Activated CD4-positive, alpha-beta T cell treated with anti-CD3 and anti-CD28 coated beads for 36 hours (primary cell): ENCODE measurements around the gene VIM. TPM values are rescaled to one million over a fixed set of nuclear protein-coding genes. Genes with fewer than 3 reads are reported as not detected.
"Not testable (repeated sequence)": the region's sequence is repeated elsewhere in the genome, so short reads cannot be mapped to it uniquely, and the experiment has no call there.

Experiments used
- ATAC-seq: fragments of 200-7000 bp; cut with Tn5 transposase; one replicate; pipeline ENCODE4 v1.10.0; 2021; ENCODE audit warnings: mild to moderate bottlenecking, moderate library complexity
- CTCF ChIA-PET: fragments of 350-600 bp; sonication (Branson Sonifier 250); formaldehyde crosslinking; loops from one replicate; lab custom pipeline; 2021; ENCODE audit warnings: antibody characterized with exemption; lab: Charles Lee
- POLR2A ChIA-PET: fragments of 350-600 bp; sonication (Branson Sonifier 250); formaldehyde crosslinking; loops from one replicate; lab custom pipeline; 2021; ENCODE audit warnings: antibody characterized with exemption, inconsistent platforms; lab: Charles Lee
- DNase-seq: peaks from one replicate; pipeline ENCODE4 v3.0.0-alpha.2; 2020
- H3K27ac Mint-ChIP-seq: one replicate; pipeline ENCODE4 v1.8.0; 2021; ENCODE audit warnings: mixed read lengths
- H3K27me3 Mint-ChIP-seq: one replicate; pipeline ENCODE4 v1.8.0; 2021; ENCODE audit warnings: mixed read lengths
- H3K36me3 Mint-ChIP-seq: one replicate; pipeline ENCODE4 v1.8.0; 2021; ENCODE audit warnings: low read depth, mixed read lengths
- H3K4me1 Mint-ChIP-seq: one replicate; pipeline ENCODE4 v1.8.0; 2021; ENCODE audit warnings: mixed read lengths
- H3K4me3 Mint-ChIP-seq: one replicate; pipeline ENCODE4 v1.8.0; 2021; ENCODE audit warnings: mild to moderate bottlenecking, moderate library complexity, mixed read lengths
- H3K9me3 Mint-ChIP-seq: one replicate; pipeline ENCODE4 v1.8.0; 2021; ENCODE audit warnings: low read depth, mixed read lengths
- intact Hi-C, 2 experiments: fragments of 100-400 bp; cut with DNase I in 1 of 2; cut with micrococcal nuclease in 1 of 2; formaldehyde crosslinking; loops; one replicate each; pipeline versions ENCODE4 v1.14.2 to v1.15.1; 2022 to 2024; cut with DNase I, micrococcal nuclease
- total RNA-seq, 2 experiments: library from RNA; stranded (reverse); gene quantifications; one replicate each; pipeline ENCODE4 v1.2.3, GENCODE V29; 2021

Gene VIM
- total RNA-seq, 2 experiments from 2014 or later = 334 to 396 TPM

DNA sequence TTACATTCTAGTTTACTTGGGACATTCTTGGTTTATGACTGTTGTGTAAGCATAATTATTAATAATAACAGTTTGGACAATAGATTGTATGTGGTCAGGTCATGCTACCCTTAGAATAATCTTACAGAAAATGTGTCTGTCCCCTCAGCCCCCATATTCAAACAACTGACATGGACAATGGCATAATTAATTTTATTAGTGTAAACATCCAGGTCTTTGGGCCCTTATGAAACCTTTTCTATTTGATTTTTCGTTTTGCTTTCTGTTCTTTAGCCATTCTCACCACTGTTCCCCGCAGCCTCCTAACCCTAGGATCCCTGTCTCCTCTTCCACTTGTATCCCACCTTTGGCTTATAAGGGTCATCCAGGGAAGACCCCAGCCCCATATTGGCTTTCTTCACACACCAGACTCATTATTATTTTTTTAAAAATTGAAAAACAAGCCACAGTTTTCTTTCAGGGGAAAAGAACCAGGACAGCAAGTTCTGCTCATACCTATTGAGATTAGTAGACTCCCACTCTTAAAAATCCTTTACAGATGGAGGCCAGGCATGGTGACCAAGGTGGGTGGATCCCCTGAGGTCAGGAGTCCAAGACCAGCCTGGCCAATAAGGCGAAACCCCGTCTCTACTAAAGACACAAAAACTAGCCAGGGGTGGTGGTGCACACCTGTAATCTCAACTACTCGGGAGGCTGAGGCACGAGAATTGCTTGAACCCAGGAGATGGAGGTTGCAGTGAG is 11.5 kb downstream of the VIM start:
- intact Hi-C loops = no loop called here
- CTCF ChIA-PET = no interaction called here
- H3K27ac Mint-ChIP-seq = no peak overlapping the region
- POLR2A ChIA-PET = no interaction called here
- peaks cover 28% of the 10 kb centered on the region for H3K36me3 Mint-ChIP-seq
- no peaks in the 10 kb centered on the region for H3K27me3 Mint-ChIP-seq
- no peaks in the 10 kb centered on the region for H3K9me3 Mint-ChIP-seq
- H3K4me1 Mint-ChIP-seq = peaks cover 23% of the 10 kb centered on the region
- H3K4me3 Mint-ChIP-seq = no peak overlapping the region
- DNase-seq (no peak), ATAC-seq (no peak)

- ATAC-seq (no peak), DNase-seq (no peak)
- POLR2A ChIA-PET = no interaction called here
- CTCF ChIA-PET = no interaction called here
- intact Hi-C loops = no loop called here
- Mint-ChIP-seq H3K9me3 (no peaks in the 10 kb centered on the region), H3K27ac (no peak overlapping the region), H3K27me3 (no peaks in the 10 kb centered on the region), H3K36me3 (peaks cover 23% of the 10 kb centered on the region), H3K4me3 (no peak overlapping the region), H3K4me1 (peaks cover 17% of the 10 kb centered on the region)
Observed at GRCh38 chr10:17240096-17240495, 12.1 kb downstream of the VIM start.

DNA sequence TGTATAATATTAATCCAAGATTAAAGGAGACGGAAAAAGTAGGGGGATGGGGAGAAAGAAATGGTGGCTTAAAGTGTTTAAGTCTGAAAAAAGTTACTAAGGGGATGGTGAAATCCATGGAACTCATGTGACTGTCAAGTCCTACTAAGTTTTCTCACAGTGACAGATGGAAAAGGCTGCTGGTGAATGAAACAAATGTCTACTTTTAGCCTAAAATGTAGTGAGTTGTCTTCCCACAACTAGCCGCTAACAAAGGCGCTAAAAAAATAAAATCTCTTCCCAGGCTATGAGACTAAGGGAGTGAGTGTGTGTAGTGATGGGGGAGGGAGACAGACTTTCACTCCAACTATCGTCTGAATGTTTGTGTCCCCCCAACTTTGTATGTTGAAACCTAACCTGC is 12.6 kb downstream of the VIM start:
- Mint-ChIP-seq H3K4me1 (peaks cover 13% of the 10 kb centered on the region), H3K27me3 (no peaks in the 10 kb centered on the region), H3K4me3 (no peak overlapping the region), H3K36me3 (peaks cover 17% of the 10 kb centered on the region), H3K27ac (no peak overlapping the region), H3K9me3 (no peaks in the 10 kb centered on the region)
- ATAC-seq (no peak), DNase-seq (no peak)
- CTCF ChIA-PET = interaction anchor here (1.1 kb wide), 1 partner anchor 11 kb away, joined by 4 read pairs; no protein-coding TSS in a partner anchor
- intact Hi-C loops = no loop called here
- POLR2A ChIA-PET = no interaction called here

DNA sequence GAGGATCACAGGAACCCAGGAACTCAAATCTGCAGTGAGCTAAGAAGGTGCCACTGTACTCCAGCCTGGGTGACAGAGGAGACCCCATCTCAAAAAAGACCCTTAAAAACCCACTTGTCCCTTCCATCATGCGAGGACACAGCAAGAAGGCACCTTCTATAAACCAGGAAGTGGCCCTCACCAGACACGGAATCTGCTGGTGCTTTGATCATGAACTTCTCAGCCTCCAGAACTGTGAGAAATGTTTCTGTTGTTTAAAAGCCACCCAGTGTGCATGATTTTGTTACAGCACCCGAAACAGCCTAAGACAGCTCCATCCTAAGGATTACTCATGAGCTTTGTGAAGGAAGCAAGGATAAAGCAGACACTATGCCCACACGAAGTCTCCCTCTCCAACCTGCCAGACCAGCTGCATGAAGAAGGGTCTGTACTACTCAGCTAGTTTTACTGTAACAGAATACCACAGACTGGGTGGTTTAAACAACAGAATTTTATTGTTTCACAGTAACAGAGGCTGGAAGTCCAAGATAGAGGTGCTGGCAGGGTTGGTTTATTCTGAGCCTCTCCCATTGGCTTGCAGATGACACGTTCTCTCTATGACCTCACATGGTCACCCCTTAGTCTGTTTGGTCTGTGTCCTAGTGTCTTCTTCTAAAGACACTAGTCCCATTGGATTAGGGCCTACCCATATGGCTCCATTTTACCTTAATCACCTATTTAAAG is 13.7 kb downstream of the VIM start:
- no peak for ATAC-seq
- intact Hi-C loops = no loop called here
- Mint-ChIP-seq H3K9me3 (no peaks in the 10 kb centered on the region), H3K4me3 (no peak overlapping the region), H3K36me3 (peaks cover 6% of the 10 kb centered on the region), H3K27ac (no peak overlapping the region), H3K27me3 (no peaks in the 10 kb centered on the region), H3K4me1 (peaks cover 7% of the 10 kb centered on the region)
- ChIA-PET POLR2A (no interaction called here), CTCF (interaction anchor here (0.7 to 1.2 kb wide), 8 partner anchors 8 to 413 kb away, joined by 3 to 4 read pairs (median 3); no protein-coding TSS in a partner anchor)
- DNase-seq = no peak

- H3K27me3 Mint-ChIP-seq = no peaks in the 10 kb centered on the region
- ChIA-PET CTCF (interaction anchor here (0.8 to 1.3 kb wide), 3 partner anchors 12 to 408 kb away, joined by 3 to 5 read pairs (median 3); no protein-coding TSS in a partner anchor), POLR2A (no interaction called here)
- H3K36me3 Mint-ChIP-seq = no peaks in the 10 kb centered on the region
- no peak overlapping the region for H3K4me3 Mint-ChIP-seq
- H3K4me1 Mint-ChIP-seq = peaks cover 6% of the 10 kb centered on the region
- intact Hi-C loops = no loop called here
- H3K9me3 Mint-ChIP-seq = no peaks in the 10 kb centered on the region
- ATAC-seq (no peak), DNase-seq (no peak)
- H3K27ac Mint-ChIP-seq = no peak overlapping the region
Observed at GRCh38 chr10:17244700-17245365, 16.8 kb downstream of the VIM start.

DNA sequence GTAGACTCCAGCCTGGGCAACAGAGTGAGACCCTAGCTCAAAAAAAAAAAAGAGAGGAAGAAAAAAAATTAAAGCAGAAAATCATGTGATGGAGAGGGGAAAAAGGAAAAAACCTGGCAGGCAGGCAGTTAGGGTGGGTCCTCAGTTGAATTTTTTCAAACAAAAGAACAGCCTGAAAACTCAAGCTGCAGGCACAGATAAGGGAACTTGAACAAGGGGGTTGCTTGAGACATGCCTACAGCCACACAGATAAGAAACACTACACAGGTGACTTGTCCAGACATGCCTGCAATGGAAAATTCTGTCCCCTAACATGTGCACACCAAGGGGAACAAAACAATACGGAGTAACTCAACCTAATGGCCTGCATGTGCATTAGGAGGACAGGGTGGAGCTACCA is 19.2 kb downstream of the VIM start:
- ChIA-PET POLR2A (no interaction called here), CTCF (interaction anchor here (0.9 kb wide), 1 partner anchor 33 kb away, joined by 4 read pairs; no protein-coding TSS in a partner anchor)
- intact Hi-C loops = no loop called here
- Mint-ChIP-seq H3K9me3 (no peaks in the 10 kb centered on the region), H3K4me1 (no peaks in the 10 kb centered on the region), H3K27ac (no peak overlapping the region), H3K27me3 (no peaks in the 10 kb centered on the region), H3K4me3 (no peak overlapping the region), H3K36me3 (no peaks in the 10 kb centered on the region)
- ATAC-seq = no peak
- DNase-seq = no peak

GRCh38 chr10:17248964-17249363 is 20.9 kb downstream of the VIM start:
- intact Hi-C loops = loop anchor here in 1 of 2 experiments (2.0 kb wide), 1 partner anchor 406 kb away; no protein-coding TSS in a partner anchor
- DNase-seq (no peak), ATAC-seq (no peak)
- Mint-ChIP-seq H3K4me1 (no peaks in the 10 kb centered on the region), H3K9me3 (no peaks in the 10 kb centered on the region), H3K4me3 (no peak overlapping the region), H3K27ac (no peak overlapping the region), H3K36me3 (no peaks in the 10 kb centered on the region), H3K27me3 (no peaks in the 10 kb centered on the region)
- POLR2A ChIA-PET = no interaction called here
- CTCF ChIA-PET = interaction anchor here (0.7 kb wide), 1 partner anchor 70 kb away, joined by 3 read pairs; no protein-coding TSS in a partner anchor

GRCh38 chr10:17249820-17250219 is 21.8 kb downstream of the VIM start:
- DNase-seq = no peak
- no peak overlapping the region for H3K4me3 Mint-ChIP-seq
- ChIA-PET POLR2A (no interaction called here), CTCF (no interaction called here)
- no peak overlapping the region for H3K27ac Mint-ChIP-seq
- no peaks in the 10 kb centered on the region for H3K36me3 Mint-ChIP-seq
- intact Hi-C loops = loop anchor here (2.0 to 10.0 kb wide), 2 partner anchors 407 to 1345 kb away; no protein-coding TSS in a partner anchor
- peak; percentile 77 for ATAC-seq
- no peaks in the 10 kb centered on the region for H3K9me3 Mint-ChIP-seq
- H3K4me1 Mint-ChIP-seq = no peaks in the 10 kb centered on the region
- no peaks in the 10 kb centered on the region for H3K27me3 Mint-ChIP-seq

DNA sequence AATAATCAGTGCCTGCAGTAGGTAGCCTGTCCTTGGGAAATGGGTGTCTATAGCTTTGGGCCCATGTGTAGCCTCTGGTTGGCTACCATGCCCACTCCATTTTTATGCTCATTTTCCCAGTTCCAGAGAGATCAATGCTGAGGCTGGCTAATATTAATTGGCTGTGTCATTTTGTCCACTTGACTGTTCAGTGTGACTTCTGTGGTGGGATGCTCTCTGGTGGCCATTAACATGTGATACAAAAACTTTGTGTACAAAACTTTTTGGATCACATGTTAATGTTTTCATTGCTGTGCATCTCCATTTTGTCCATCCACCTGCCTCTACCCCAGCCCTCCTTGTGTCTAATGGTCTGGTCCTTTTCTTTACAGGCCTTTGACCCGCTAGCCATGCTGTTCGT is 22.7 kb downstream of the VIM start:
- H3K27ac Mint-ChIP-seq = no peak overlapping the region
- peaks cover 3% of the 10 kb centered on the region for H3K4me1 Mint-ChIP-seq
- no peak overlapping the region for H3K4me3 Mint-ChIP-seq
- POLR2A ChIA-PET = no interaction called here
- no peak for ATAC-seq
- peaks cover 3% of the 10 kb centered on the region for H3K27me3 Mint-ChIP-seq
- no peak for DNase-seq
- no peaks in the 10 kb centered on the region for H3K36me3 Mint-ChIP-seq
- CTCF ChIA-PET = no interaction called here
- no peaks in the 10 kb centered on the region for H3K9me3 Mint-ChIP-seq
- intact Hi-C loops = loop anchor here in 1 of 2 experiments (10.0 kb wide), 1 partner anchor 1346 kb away; no protein-coding TSS in a partner anchor

DNA sequence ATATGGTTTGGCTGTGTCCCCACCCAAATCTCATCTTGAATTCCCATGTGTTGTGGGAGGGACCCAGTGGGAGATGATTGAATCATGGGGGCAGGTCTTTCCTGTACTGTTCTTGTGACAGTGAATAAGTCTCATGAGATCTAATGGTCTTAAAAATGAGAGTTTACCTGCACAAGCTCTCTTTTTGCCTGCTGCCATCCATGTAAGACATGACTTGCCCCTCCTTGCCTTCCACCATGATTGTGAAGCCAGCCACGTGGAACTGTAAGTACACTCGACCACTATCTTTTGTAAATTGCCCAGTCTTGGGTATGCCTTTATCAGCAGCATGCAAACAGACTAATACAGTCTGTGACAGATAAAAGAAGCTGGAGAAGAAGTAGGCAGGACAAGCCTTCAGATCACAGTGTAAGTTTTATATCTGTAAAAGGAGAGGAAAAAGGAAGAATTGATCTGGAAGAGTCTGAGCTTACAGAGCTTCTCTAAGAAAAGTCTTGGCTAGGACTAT is 26.6 kb downstream of the VIM start:
- POLR2A ChIA-PET, DNase-seq, H3K27ac Mint-ChIP-seq, H3K4me1 Mint-ChIP-seq, H3K27me3 Mint-ChIP-seq, ATAC-seq, H3K9me3 Mint-ChIP-seq, H3K4me3 Mint-ChIP-seq, H3K36me3 Mint-ChIP-seq: not testable (repeated sequence)
- intact Hi-C loops = loop anchor here (5.0 to 10.0 kb wide), 2 partner anchors 362 to 1350 kb away; no protein-coding TSS in a partner anchor
- CTCF ChIA-PET = interaction anchor here (0.6 to 1.3 kb wide), 8 partner anchors 18 to 427 kb away, joined by 3 to 5 read pairs (median 3); partner anchors contain the start of gene TRDMT1

- intact Hi-C loops = loop anchor here (5.0 to 10.0 kb wide), 2 partner anchors 363 to 1351 kb away; no protein-coding TSS in a partner anchor
- CTCF ChIA-PET = interaction anchor here (0.6 to 1.2 kb wide), 5 partner anchors 54 to 1810 kb away, joined by 3 to 5 read pairs (median 3); partner anchors contain the start of gene TRDMT1
- POLR2A ChIA-PET = no interaction called here
Observed at GRCh38 chr10:17255512-17255911, 27.5 kb downstream of the VIM start.

More at GRCh38 chr10:17255512-17255911, 27.5 kb downstream of the VIM start:
- H3K4me1 Mint-ChIP-seq = peaks cover 7% of the 10 kb centered on the region
- ATAC-seq (no peak), DNase-seq (peak; percentile 21)
- H3K9me3 Mint-ChIP-seq = no peaks in the 10 kb centered on the region
- H3K27ac Mint-ChIP-seq = no peak overlapping the region
- H3K36me3 Mint-ChIP-seq = no peaks in the 10 kb centered on the region
- no peak overlapping the region for H3K4me3 Mint-ChIP-seq
- H3K27me3 Mint-ChIP-seq = peaks cover 3% of the 10 kb centered on the region
